Measurements from ENCODE around the gene ALCAM.
A peak's percentile ranks its signal among the peaks of the same experiment; 100 is the strongest.
"Not testable (repeated sequence)": the region's sequence is repeated elsewhere in the genome, so short reads cannot be mapped to it uniquely, and the experiment has no call there.

The ALCAM gene

DNA sequence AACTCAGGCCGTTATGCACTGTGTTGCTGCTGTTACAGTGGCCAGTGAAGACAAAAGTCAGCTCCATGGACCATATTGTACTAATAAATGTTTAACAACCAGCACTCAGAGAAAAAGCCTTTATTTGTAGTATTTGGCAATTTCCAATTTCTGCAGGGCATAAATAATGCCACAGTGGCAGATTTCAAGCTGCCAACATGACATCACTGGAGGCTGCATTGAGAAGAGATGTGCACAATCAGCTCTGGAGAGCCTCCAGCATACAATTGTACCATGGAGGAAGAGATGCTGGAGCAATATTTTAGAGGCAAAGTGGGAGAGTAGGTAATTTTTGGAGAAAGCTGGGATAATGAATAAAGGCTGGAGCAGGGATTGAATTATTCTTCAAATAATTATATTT, 9.7 kb upstream of the ALCAM start:
- no peak for DNase-seq

DNA sequence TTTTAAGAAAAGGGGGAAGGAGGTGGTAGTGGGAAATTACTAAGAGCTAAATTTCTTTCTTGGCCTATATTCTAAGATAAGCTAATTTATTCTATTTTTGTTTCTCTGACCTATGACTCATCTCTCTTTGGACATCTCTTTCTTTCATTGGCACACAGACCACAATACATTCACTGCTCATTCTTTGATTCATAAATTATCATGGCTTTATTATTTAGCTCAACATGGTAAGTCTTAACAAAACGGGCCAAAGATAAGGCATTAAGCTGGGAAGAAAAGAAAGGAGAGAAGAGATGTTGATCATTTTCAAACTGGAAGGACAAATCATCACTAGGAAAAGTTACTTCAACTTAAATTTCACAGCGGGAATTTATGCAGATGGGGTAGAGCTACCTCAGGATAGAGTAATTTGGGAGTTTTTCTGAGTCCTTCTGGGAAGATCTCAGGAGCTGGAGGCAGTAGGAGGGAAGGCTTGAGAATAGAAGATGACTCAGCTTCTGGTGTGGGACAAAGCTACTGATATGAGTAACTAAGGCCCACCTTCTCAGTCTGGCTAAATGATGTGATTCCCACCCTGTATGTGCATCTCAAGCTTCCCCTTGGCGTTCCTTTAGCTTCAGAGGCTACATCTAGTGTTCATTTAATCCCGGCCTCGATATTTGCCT, 7.5 kb upstream of the ALCAM start:
- DNase-seq: peak; percentile 66

DNA sequence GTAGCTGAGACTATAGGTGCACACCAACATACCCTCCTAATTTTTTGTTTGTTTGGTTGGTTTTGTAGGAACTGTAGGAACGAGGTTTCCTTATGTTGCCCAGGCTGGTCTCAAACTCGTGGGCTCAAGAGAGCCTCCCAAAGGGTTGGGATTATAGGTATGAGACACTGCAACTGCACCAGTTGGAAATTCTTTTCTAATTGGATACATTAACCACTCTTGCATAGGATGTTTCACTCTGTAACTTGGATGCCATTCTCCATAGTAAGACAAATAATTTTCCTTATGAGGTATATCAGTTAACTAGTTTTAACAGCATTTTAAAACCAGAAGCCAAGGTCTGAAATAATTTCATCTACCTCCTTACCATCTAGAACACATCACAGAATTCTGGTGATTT, 6.7 kb upstream of the ALCAM start:
- DNase-seq: peak; percentile 40

DNA sequence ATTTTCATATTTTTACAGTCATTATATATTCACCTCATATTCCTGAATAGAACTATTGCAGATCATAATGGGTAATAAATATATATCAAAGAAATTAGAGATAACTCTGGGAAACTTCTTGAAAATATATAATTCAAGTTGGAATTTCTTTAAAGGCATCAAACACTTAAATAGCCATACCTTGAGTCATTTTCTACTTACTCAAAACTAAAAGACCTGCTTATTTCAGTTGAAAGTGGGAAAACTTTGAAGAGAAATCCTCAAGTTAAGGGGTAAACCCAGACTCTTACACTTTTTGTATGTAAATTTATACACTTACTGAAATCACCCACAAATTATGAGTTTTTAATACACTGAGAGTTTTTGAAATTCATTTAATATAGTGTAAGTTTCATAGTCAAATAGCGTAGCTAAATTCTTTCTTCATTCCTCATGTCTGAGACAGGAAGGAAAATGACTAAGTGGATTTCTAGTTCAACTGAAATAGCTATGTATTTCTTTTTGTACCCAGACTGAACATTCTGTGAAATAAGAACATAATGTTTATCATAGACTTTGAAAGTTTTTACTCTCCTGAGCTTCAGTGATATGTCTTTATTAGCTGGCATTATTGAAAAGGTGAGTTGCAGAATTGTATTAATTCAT, 4.6 kb upstream of the ALCAM start:
- DNase-seq: peak; percentile 71

DNA sequence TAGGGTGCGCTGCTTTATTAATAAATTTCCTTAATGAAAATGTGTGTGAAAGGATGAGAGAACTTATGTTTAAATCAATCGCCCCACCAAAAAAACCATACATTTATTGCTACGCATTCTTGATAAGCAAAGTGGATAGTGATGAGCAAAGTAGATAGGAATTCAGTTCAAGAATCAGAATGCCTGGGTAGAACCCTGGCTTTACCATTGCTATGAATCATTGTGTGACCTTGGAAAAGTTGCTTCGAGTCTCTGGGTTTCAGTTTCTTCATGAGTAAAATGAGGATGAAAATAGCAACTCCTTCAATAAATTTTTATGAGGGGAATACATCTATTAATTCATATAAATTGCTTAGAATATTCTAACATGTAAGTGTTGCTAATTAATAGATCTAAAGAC, 2.6 kb upstream of the ALCAM start:
- DNase-seq: peak; percentile 83

DNA sequence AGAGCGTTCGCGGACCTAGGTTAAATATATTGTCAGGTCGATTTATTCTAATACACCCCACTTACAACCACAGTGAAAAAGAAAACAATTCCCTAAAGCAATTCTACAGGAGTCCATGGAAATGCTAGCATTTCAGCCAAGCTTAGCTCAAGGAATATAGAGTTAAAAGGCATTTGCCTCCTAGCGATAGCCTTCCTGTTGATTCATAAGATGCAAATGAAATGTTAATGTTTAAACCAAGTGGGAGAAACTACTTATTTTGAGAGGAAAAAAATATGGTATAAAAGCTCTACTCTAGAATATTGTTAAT, 1.7 kb upstream of the ALCAM start:
- DNase-seq: no peak

DNA sequence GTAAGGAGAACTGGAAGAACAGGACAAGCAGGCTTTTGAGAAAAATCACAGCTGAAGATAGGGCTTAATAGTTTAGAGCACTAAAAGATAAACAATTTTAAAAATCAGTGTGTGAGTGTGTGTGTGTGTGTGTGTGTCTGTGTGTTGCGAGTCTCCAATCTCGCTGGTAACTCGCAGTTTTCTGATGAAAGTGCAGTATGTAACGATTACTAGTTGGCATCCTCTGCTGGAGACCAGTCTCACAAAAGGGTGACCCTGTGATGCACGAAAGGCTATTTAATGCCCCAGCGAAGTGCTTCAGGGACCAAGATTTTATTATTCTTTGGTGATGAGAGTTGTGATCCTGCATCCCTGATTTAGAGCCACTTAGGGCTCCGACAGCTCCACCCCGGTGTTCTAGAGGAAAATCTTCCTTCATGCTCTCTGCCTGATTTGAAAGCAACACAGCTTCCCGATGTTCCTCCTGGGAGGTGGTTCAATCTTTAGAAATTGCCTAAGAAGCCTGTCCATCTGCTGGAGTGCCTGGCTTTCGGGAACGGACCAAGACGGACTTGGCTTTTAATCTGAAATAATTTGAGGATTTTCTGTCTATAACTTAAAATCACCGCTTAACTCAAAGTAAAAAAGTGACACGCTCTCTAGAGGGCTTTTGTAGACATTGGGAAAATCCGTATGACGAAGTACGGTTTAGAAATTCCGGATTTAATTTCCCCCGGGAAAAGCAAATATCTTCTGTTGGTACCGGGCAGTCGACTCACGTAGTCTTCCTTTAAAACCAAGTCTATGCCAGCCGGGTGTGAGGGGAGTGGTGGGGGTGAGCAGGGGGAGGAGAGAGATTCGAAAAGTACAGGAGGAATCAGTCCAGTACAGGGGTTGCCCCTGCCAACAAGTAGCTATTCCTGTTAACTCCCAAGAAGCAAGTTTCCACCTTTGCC, 1.1 kb upstream of the ALCAM start:
- DNase-seq: peak; percentile 74

DNA sequence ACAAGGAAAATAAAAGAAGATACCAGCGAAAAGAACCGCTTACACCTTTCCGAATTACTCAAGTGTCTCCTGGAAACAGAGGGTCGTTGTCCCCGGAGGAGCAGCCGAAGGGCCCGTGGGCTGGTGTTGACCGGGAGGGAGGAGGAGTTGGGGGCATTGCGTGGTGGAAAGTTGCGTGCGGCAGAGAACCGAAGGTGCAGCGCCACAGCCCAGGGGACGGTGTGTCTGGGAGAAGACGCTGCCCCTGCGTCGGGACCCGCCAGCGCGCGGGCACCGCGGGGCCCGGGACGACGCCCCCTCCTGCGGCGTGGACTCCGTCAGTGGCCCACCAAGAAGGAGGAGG, 325 bp downstream of the ALCAM start:
- DNase-seq: no peak

DNA sequence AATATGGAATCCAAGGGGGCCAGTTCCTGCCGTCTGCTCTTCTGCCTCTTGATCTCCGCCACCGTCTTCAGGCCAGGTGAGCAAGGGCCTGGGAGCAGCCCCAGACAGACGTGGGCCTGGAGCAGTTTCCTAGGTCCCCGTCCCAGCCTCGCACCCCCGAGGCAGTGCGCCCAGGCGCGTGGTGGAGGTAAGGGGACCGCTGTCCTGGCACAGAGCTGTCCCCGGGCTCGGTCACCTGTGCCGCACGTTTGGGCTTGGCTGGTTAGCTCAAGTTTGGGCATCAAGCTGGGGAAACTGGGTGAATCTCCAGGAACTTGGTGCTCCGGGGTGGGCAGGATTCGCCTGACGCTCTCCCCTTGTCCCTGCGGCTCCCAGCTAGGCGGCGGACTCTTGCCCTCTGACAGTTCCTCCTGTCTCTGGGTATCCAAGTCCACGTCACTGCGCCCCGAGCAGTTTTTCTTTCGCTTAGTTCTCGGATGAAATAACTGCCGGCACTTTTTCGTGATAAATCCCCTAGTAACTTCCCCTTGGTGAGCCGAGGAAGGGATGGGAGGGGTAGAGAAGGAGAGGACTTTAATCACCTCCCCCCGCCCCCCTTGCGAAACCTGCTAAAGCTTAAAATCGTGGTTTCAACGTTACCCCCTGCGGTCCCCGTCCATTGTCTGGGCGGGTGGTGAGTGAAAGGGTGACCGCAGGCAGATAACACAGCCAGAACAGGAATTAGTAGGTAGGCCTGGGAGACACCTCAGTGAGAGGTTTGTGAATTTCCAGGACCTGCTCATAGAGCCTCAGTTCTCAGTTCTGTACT, 901 bp downstream of the ALCAM start:
- DNase-seq: peak; percentile 69

DNA sequence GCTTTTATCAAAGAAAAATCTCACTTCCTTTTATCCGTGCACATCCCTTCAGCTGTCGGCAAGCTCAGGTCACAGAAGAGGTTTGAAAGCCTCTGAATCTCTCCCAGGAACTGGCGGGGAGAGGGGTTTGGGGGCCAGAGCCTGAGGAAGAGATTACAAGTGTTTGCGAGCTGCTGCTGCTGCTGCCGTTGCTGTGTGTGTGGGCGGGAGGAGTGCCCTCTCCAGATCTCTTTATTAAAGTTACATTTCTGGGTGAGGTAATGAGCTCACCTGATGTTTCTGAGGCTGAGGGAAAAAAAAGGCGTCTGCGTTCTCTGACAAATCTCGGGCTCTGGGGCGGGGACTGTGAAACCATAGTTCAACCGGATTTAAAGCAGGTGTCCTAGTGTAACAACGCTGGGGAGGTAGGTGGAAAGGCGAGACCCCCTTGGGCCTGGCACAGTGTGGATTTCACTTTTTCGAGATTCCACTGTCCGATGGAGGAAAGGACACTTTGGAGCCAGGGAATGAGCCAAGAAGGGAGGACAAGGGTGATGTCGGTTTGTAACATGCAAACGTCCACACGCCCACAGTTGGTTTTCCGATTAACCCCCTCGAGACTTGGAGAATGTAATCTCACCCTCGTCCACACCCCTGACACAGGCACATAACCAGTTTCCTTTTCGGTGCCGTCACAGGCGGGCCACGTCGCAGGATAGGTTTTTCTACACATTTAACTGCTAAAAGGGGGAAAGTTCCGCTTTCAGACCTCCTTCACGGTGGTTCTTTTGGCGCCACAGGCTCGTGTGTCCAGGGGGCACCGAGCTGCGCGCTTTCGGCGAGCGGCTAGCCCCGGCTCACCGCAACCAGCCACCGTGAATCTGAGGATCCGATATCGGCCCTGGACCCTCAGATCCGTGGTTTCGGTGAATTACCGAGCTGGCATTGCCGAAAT, 2.1 kb downstream of the ALCAM start:
- DNase-seq: peak; percentile 57

DNA sequence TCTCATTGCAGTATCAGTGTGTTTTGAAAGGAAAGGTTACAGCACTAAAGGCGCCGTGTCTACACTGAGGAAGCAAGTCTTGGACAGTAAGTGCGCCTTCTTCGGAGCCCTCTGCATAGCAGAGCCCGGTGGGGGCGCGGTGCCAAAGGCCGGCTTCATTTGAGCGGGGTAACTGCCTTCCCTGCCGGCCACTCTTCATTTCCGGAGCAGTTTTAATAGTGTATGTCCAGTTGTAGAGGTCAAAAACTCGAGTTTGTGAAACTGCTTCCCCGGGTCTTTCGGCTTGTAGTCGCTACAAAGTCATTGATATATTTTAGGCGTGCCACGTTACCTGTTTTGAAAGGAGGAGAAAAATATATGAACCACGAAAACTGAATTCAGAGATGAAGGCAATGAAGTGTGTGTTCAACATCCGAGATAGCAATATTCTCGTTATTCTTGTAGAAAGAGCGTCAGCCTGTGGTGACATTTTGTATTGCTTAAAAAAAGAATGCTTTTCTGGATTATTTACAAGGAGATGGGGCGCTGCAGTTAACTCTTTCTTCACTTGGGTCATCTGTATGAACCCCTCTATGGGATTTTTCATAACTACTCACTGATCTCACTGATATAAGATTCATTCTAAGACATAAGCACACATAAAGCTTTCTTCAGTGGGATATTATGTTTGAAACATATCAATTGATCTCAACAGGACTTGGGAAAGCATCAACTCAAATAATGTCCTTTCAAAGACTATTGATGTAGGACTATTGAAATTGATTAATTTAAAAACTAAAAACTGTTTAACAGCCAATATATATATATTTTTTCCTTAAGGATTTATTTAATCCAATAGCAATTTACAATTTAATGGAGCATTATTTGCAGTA, 3.0 kb downstream of the ALCAM start:
- DNase-seq: peak; percentile 78

DNA sequence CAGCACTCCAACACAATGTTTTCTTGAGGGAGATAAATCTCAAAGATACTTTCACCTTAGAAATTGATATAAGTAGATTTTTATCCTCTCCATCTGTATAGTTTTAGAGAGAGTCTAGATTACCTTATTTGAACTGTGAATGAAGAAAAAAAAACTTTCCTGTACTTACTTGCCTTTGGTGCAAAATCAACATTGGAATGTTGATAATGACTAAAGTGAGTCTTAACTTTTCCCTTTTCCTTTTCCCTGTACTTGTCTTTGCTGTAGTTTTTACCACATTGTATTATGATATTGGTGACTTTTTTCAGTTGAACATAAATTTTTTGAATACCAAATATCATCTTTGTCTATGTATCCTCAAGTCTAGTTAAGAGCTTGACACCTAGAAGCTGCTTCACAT, 6.7 kb downstream of the ALCAM start:
- no peak for DNase-seq

DNA sequence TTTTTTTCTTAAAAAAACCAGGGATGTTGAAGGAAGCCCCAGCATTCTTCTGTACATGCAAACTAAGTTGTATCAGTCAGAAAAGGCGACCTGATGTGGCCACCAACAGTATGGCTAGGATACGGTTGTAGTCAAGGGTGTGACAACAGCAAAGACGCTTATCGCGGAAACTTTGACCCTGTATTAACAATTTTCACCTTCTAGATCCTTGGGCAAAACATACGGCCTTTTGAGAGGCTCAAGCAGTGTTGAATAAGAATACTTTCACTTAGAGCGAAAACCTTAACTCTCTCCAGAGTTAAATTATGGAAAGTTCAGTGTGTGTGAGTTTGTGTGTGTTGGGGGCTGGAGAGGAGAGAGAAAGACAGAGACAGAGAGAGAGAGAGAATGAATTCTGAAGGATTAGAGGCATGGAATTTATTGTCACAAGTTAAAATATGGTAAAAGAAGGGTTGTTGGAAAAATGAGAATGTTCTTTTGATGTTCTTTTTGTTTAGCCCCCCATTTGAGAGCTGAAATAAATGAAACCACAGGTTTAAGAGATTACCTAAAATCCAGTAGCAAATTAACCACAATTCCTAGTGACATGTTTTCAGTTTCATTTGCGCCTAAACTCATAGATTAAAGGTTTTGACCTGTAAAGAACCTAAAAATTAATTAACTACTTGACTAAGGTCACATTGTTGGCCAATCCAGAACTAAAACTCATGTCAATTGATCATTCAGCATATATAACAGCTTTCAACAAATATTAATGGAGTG, 9.2 kb downstream of the ALCAM start:
- no peak for DNase-seq

DNA sequence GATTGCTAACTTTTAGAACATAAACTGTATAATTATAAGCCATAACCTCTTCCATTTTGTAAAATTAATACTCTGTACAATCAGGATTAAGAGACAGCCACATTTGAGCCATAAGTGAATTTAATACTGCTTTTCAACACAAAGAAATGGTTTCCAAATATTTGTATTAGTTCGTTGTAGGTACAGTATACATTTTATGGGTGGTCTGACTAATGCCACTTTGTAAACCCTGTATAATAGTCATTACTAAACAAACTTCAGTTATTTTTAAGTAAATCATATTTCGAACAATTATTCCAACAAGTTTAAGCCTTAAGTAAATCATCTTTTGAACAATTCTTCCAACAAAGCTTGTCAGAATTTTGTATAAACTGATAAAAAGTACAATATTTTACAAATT, 11.0 kb downstream of the ALCAM start:
- no peak for DNase-seq

DNA sequence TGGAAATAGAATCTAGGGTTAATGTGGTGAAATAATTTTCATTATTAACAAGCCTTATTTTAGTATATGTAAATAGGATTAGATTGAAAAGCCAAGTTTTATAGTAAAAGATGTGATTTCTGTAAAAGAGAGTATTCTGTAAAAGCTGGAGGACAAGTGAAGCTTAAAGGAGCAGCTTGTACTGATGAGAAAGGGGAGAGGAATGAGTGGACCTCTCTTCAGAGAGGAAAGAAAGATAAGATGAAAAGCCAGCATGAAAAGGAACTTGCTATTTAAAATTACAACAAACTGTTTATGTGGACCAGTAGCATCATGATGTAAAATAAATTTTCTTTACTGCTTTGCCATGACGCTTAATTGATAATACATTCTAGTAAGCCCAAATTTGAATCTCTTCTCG, 18.5 kb downstream of the ALCAM start:
- DNase-seq: no peak

DNA sequence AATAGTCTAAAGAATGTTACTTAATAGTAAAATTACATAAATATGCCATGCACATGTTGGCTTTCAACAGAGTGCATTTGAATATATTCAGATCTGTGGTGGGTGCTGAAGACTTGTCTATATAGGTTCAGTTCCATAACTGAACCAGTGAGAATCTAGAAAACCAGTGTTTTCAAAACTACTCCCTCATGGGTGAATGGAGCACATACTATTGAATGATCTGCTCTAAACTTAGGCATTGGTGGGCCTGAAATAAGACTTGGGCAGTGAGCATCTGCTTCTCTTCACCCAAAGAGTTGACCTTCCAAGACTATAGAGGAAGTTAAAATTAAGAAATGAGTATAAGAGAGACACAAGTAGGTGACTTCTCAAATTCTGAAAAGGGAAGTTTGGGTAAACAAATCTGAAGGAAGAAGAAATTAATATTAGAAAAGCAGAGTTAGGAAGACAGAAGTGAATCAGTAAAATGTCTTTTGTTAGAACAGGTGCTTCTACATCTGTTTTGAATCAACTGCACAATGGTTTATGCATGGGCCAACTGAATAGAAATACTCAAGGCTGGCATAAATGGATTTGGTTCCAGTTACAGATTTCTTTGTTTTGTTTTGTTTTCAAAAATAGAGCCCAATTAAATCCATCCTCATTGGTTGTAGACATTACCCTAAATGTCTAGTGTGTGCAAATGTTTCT, 19.3 kb downstream of the ALCAM start:
- DNase-seq: no peak

DNA sequence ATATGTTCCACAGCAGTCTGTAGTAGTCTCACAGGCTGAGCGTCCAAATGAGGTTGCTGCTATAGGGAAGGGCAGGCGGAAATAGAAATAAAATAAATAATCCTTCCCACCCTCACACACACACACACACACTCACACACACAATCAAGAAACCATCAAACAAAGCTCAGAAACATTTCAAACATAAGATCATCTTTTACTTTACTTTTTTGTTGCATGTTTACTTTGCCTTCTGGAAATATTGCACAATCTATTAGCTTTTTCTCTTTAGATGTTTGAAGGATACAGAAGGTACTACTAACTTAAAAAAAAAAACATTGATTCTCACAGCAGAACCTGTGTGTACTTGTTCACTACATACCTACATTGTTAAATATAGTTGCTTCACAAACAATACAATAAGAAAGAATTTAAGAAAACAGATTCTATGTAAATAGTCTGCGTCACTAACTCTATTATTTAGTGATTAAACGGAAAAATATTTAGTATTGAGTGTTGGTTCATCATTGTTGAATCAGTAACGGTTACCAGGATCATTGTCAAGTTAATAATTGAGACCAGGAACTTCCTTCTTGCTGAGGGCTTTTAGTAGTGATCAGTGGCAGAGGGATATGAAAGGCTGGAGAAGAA, 20.5 kb downstream of the ALCAM start:
- DNase-seq: peak; percentile 13

DNA sequence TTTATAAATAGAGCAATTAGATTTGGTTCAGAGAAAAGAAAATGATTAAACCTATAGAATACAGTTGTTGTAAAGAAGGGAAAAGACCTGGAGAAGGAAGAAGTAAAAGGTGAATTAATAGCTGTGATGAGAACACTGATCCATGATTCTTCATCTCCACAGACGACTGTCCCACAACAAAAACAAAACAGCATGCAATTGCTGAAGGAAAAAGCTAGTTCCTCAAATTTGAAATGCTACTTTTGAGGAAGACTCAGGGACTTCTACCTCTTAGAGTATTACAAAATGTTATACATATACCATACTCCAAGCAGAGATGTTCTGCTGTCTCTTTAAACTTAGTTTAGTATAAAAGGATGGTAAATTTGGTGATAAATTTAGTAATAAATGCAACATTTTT, 21.5 kb downstream of the ALCAM start:
- no peak for DNase-seq

DNA sequence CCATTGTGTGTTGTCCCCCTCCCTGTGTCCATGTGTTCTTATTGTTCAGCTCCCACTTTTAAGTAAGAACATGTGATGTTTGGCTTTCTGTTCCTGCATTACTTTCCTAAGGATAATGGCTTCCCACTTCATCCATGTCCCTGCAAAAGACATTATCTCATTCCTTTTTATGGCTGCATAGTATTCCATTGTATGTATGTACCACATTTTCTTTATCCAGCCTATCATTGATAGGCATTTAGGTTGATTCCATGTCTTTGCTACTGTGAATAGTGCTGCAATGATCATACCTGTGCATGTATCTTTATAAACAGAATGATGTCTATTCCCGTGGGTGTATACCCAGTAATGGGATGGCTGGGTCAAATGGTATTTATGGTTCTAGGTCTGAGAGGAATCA, 23.1 kb downstream of the ALCAM start:
- not testable (repeated sequence) for DNase-seq

Measured in fibroblast of upper back skin (primary cell).